ENCODE results near the gene HSPA9.

HSPA9 gene

DNA sequence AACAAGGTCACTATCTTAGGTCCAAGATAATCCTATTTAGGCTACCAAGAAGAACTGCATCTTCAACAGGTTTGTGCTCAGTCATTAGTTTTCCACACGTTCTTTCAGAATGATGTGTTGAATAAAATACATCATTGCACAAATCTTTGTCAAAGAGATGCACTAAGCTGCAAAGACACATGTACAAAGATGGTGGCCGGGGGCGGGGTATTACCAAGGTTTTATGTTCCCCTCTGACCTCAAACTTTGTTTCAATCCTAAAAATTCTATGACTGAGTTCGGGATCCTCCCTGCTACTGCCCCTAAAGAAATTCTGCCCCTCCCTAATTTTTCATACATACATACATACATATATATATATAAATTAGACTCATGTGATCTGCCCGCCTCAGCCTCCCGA is 14.2 kb downstream of the HSPA9 start:
- no peak for DNase-seq (ENCODE audit: low spot score)

DNA sequence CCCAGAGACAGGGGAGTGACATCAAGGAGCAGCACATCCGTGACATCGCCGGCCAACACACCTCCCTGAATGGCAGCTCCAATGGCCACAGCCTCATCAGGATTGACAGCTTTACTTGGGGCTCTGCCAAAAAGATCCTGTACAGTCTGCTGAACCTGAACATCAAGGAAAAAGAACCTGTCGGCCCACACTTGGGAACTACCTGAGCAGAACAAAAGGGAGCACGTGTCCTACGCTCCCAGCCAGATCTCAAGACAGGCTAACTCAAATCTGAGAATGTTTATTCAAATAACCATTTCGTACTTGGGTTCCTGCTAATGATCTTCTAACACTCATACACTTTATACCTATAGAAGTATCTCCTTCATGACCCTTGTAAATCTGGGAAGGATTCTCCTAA is 15.3 kb downstream of the HSPA9 start:
- DNase-seq (ENCODE audit: low spot score) = no peak

DNA sequence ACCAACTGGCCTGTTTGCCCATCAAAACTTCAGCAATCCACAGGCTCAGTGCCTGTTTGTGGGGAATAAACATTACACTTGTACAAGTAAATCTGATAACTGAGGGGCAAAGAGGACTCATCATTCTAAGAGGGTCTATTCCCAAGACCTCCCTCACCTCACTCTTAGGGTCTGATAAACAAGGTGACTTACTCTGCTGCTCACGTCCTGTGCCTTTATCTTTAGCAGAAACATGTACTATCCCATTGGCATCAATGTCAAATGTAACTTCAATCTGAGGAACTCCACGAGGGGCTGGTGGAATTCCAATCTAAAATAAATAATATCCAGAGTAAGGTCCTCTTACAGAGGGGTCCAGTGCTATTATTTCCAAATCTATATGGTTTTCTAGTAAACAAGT is 17.5 kb downstream of the HSPA9 start:
- DNase-seq (ENCODE audit: low spot score) = no peak

GRCh38 chr5:138554143-138554542 is 21.1 kb downstream of the HSPA9 start:
- DNase-seq (ENCODE audit: low spot score) = no peak

- no peak for DNase-seq (ENCODE audit: low spot score)
These were observed 21.6 kb downstream of the HSPA9 start for GRCh38 chr5:138553437-138554095.

DNA sequence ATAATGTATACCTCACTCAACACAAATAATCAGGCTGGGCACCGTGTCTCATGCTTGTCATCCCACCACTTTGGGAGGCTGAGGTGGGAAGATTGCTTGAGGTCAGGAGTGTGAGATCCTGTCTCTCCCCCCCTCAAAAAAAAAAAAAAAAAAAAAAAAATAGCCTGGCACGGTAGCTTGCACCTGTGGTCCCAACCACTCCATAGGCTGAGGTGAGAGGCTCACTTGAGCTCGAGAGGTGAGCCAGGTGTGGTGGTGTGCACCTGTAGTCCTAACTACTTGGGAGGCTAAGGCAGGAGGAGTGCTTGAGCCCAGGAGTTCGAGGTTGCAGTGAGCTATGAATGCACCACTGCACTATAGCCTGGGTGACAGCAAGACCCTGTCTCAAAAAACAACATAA is 22.5 kb downstream of the HSPA9 start:
- DNase-seq (ENCODE audit: low spot score) = no peak

- no peak for DNase-seq (ENCODE audit: low spot score)
These were observed 25.8 kb downstream of the HSPA9 start for GRCh38 chr5:138549414-138549813.

- DNase-seq (ENCODE audit: low spot score) = no peak
These were observed 29.2 kb downstream of the HSPA9 start for GRCh38 chr5:138545919-138546562.

GRCh38 chr5:138544181-138545134 is 30.7 kb downstream of the HSPA9 start:
- no peak for DNase-seq (ENCODE audit: low spot score)

- peak; percentile 71 for DNase-seq (ENCODE audit: low spot score)
These were observed 31.5 kb downstream of the HSPA9 start for GRCh38 chr5:138543730-138544104.

- peak; percentile 99 for DNase-seq (ENCODE audit: low spot score)
These were observed 32.1 kb downstream of the HSPA9 start, which contains the start of gene ETF1 for GRCh38 chr5:138542956-138543729. Gene ETF1, minus strand, starts transcription at chr5:138543236. Its CDS starts 318 bp downstream, at chr5:138542918.

DNA sequence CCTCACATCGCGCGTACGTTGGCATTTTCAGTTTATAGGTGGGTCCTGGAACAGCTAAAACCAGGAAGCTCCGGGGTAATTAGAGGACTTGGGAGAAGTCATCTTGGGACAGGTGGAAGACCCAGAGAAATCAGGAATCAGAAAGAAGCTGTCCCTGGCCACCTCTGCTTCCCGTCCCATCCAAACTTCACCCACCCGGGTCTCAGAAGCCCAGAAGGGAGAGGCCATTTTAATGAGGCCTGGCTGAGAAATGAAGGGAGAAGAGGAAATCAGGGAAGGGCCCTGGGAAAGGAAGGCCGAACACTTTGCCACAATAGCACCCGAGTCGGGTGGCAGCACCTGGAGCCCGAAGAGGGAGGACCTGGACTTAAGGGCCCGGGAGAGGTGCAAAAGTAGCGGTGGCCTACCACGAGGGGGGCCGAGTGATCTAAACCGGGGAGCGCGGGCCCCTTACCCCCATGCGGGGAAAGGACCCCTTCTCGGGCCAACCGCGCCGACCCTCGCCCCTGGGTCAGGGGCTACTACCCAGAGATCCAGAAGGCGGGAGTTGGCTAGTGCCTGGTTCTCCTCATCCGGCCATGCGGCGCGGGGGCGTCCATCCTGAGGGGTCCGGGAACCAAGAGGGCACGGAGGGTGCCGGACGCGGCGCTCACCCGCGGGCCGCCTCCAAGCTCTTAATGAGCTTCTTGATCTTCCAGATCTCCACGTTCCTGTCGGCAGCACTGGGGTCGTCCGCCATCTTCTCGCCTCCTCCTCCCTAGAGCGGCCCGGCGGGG is 32.8 kb downstream of the HSPA9 start:
- peak; percentile 14 for DNase-seq (ENCODE audit: low spot score)

DNA sequence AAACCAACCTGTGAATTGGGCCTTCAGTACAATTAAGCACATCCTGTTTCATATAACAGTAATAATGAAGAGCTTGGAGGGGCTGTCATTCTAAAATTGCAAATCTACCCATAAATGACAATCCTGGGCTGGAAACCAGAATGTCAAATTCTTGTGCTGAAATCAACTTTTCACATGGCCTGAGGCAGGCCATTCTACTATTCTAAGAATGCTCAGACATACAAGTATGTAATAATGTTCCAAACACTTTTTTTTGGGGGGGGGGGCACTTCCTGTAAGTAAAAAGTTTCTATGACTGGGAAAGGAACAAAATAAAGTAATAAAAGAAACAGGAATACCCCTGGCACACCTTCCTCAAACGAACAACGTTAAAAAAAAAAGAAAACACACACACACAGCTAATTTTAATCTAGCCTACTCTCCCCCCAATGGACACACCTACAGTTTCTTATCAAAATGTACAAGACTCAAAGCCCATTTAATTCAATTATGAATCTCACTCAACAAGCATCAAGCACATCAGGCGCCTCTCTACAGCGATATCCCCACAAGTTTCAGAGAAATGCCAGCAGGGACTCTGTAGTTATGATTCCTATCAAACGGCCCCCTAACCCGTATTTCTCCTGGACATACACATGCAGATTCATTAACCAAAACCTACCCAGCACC is 33.6 kb downstream of the HSPA9 start:
- no peak for DNase-seq (ENCODE audit: low spot score)

DNA sequence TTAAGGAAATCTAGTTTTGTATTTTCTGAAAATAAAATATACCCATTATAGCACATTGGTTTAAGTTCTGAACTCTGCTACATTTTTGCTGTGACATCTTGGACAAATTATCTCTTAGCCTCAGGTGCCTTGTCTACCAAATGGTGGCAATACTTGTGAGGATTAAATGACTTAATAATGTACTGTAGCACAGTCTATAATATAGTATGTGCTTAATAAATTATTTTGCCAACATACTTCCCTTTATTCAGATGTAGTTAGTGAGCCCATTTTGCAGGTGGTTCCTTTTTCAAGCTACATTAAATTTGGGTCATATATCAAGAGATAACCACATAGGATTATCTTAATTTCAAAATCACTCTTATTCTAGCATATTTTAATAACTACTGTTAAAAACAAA is 35.4 kb downstream of the HSPA9 start:
- DNase-seq (ENCODE audit: low spot score) = no peak

GRCh38 chr5:138538943-138539627 is 36.1 kb downstream of the HSPA9 start:
- no peak for DNase-seq (ENCODE audit: low spot score)

DNA sequence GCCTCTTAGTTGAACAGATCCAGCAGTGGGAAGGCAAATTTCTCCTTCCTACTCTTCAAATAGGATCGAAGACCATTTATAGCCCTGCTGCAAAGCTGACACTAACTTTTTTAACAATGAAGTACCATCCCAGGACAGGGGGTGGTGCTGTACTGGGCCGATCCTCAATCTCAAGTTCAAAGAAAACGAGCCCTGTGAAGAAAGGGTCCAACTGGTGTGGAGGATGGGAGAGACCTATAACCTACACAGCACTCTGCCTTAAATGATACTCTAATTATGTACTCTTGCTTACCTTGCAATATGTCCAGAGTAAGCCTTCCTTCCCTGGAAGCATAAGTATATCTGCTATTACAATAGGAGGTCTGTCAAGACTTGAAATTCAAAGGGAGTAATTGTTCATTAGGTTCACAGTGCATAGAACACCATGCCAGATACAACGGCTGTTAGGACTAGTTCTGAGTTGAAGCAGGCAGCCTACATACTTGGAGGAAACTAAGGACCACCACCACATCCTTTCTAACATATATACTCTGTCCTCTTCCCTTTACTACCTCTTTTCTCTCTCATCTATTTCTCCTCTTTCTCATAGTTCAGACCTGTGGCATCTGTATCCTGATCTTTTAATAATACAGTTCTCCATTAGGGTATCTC is 38.4 kb downstream of the HSPA9 start:
- DNase-seq (ENCODE audit: low spot score) = no peak

GRCh38 chr5:138536215-138536614 is 39.0 kb downstream of the HSPA9 start:
- DNase-seq (ENCODE audit: low spot score) = no peak

DNA sequence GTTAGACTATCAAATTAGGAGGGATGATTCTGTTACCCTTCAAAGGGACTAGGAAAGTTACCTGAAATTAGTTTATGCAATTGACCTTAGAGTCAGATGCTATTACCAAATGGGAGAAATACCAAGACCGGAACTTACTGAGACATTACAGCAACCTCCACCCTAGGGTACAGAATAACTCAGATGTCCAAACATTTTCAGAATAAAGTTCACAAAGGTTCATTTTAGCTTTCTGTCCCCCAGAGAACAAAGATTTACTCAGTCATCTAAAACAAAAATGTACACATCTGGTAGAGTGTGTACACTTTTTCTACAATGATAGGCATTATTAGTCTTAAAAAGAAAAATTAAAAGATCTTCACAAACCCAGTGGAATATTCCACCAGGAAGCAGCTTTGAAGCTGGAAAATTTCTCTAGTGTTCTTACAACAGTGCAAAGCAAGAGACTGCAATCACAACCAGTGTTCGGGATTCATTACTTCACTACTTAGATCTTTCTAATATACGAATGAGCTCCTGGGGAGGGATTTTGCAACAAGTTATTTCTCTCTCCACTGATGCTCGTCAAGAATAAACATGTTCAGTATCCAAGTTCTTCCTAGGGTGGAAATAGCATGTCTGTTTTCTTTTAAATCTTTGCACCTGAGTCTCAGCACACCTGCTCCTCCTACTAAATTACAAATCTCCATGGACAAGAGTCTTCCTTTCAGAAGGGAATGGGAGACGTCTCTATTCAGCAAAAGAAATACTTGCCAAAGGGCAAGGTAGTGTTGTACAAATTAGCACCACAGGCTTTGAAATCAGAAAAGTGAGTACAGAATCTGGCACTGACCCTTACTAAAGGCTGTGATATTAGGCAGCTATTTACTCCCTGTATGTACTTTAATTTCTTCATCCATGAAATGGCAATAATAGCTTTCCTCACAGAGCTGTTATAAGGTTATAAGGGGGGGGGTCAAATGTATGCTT is 40.9 kb downstream of the HSPA9 start:
- no peak for DNase-seq (ENCODE audit: low spot score)
